ENCODE results near the gene TNFAIP8L1. TPM values are rescaled to one million over a fixed set of nuclear protein-coding genes. Genes with fewer than 3 reads are reported as not detected.

The TNFAIP8L1 gene
- 5.5 and 8.0 TPM in 2 replicates for total RNA-seq

GRCh38 chr19:4638828-4639530 lies at the start of gene TNFAIP8L1:
TNFAIP8L1 (plus strand) TSS chr19:4639516; CDS start chr19:4651870, 12,354 bp downstream.

DNA sequence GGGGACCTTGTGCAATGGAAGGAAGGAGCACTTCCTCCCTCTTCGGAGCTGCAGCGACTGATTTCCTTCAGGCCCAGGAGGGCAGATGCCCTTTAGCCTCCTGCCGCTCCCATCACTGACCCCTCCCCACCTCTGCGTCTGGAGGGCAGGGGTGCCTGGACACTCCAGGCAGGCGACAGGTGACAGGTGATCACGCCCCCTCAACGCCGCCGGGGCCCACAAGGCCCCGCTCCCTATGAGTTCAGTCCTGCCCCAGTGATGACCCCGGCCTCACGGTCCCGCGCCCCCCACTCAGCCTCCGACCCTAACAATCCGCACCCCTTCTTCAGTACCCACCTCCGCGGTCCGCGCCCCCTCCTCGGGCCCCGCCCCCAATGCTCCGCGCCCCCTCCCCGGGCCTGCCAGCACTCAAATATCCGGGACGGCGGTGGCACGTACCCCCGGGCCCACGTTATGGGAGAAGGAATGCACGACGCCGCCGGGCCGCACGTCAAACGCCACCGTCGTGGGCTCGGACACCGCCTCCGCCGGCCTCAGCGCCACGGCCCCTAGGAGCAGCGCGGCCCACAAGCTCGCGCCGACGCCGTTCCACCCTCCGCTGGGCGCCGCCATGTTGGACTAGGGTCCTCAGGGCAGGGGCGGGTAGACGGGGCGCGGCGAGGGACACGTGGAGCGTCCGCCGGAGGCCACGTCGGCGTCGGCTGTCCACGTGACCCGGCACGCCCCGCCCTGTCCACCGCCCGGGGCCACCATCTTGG lies 30.6 kb downstream of the TNFAIP8L1 start, which contains the start of gene MYDGF:
MYDGF (minus strand) TSS at position 620 of the 758 bp plus-strand sequence; CDS start at position 612, 8 bp downstream.

Other genes starting within 250 kb of the TNFAIP8L1 start
- gene SH3GL1, start 239.0 kb upstream of the TNFAIP8L1 start, total RNA-seq = 117 and 129 TPM in 2 replicates
- gene CHAF1A, start 236.9 kb upstream of the TNFAIP8L1 start, total RNA-seq = 9.5 and 17.2 TPM in 2 replicates
- 76.0 and 92.8 TPM in 2 replicates for gene UBXN6, start 181.7 kb upstream of the TNFAIP8L1 start, total RNA-seq
- 74.6 and 78.7 TPM in 2 replicates for gene HDGFL2, start 167.2 kb upstream of the TNFAIP8L1 start, total RNA-seq
- gene PLIN4, start 121.0 kb upstream of the TNFAIP8L1 start, total RNA-seq = 0.71 and 1.2 TPM in 2 replicates
- 0.18 TPM in 1 of 2 replicates, not detected in the other for gene PLIN5, start 104.3 kb upstream of the TNFAIP8L1 start, total RNA-seq
- gene LRG1, start 99.5 kb upstream of the TNFAIP8L1 start, total RNA-seq = not detected in 2 replicates
- gene SEMA6B, start 79.8 kb upstream of the TNFAIP8L1 start, total RNA-seq = 0.53 and 0.86 TPM in 2 replicates
- 254 and 310 TPM in 2 replicates for gene MYDGF, start 30.8 kb downstream of the TNFAIP8L1 start, total RNA-seq
- gene DPP9, start 84.3 kb downstream of the TNFAIP8L1 start, total RNA-seq = 93.0 and 172 TPM in 2 replicates
- 8.3 and 8.4 TPM in 2 replicates for gene FEM1A, start 152.2 kb downstream of the TNFAIP8L1 start, total RNA-seq
- 0.29 and 4.1 TPM in 2 replicates for gene TICAM1, start 192.2 kb downstream of the TNFAIP8L1 start, total RNA-seq
- 257 and 267 TPM in 2 replicates for gene PLIN3, start 228.2 kb downstream of the TNFAIP8L1 start, total RNA-seq

Data from myometrial cell (primary cell).